GM18517 (cell line): ENCODE results near the gene WWC1.

ENCODE experiments used
- ATAC-seq: cut with Tn5 transposase; IDR thresholded peaks from one replicate; pipeline ENCODE4 v1.9.1; 2021; ENCODE audit warnings: mild to moderate bottlenecking, moderate library complexity; ENCODE audit not compliant: unreplicated experiment

The WWC1 gene

DNA sequence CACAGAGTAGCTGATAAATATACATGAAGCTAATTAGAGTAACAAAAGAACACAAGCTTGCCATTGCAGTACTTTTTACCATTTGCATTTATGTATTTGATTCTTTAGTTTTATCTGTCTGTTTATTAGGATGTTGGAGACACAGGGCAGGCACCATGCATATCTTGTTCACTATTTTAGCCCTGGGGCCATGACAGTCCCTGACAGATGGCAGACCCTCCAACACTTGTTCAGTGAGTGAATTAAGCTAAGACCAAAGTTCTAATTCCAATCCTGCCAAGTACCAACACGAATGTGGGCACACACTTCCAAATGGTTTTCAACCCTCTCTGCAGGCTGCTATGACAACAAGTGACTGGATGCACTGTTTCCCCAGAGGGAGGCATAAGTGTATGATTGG is 182.9 kb downstream of the WWC1 start:
- ATAC-seq, result no peak

DNA sequence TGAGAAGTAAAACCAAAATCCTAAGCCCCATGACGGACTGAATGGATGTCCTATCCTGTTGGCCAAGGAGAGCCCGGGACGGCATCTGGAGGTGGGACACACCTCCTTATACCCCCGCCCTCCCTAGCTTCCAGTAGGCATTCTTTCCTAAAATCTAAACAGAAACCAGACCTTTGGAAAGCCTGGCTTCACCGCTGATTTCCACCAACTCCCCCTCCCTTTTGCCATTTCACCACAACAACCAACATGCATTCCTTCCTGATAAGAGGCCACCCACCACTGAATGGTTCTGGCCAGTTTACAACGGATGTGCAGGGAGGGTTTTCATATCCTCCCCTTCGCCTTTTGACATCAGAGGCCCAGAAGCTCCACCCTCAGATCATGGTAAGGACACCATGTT is 185.6 kb downstream of the WWC1 start:
- no peak for ATAC-seq

GRCh38 chr5:168479166-168479565 is 187.7 kb downstream of the WWC1 start:
- no peak for ATAC-seq

DNA sequence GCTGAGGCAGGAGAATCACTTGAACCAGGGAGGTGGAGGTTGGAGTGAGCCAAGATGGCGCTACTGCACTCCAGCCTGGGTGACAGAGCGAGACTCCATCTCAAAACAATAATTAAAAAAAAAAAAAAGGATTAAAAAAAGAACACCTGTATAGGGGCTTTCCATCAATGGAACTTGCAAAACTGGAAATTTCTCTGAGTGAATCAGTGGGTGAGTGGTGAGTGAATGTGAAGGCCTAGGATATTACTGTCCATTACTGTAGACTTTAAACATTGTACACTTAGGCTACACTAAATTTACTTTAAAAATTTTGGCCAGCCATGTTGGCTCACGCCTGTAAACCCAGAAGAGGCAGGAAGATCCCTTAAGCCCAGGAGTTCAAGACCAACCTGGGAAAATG is 189.2 kb downstream of the WWC1 start:
- no peak for ATAC-seq

- peak; percentile 93 for ATAC-seq
Observed at GRCh38 chr5:168481330-168481788, 189.9 kb downstream of the WWC1 start.

GRCh38 chr5:168482361-168482760 is 190.9 kb downstream of the WWC1 start:
- ATAC-seq, result no peak

GRCh38 chr5:168486136-168486879 is 194.9 kb downstream of the WWC1 start, which contains the start of gene RARS1:
Gene RARS1, plus strand, starts transcription at chr5:168486471. Its CDS starts 28 bp downstream, at chr5:168486499.
- peak; percentile 85 for ATAC-seq

DNA sequence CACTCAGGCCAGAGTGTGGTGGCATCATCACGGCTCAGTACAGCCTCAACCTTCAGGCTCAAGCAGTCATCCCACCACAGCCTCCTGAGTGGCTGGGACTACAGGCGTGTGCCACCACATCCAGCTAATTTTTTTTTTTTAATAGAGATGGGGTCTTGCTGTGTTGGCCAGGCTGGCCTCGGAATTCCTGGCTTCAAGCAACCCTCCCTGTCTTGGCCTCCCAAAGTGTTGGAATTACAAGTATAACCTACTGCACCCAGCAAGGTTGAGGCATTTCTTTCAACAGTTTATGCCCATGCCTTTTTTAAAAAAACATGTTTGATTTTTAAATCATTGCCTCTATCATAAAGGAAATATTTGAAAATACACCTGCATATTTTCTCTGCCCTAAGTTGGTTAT is 197.6 kb downstream of the WWC1 start:
- ATAC-seq, result no peak

DNA sequence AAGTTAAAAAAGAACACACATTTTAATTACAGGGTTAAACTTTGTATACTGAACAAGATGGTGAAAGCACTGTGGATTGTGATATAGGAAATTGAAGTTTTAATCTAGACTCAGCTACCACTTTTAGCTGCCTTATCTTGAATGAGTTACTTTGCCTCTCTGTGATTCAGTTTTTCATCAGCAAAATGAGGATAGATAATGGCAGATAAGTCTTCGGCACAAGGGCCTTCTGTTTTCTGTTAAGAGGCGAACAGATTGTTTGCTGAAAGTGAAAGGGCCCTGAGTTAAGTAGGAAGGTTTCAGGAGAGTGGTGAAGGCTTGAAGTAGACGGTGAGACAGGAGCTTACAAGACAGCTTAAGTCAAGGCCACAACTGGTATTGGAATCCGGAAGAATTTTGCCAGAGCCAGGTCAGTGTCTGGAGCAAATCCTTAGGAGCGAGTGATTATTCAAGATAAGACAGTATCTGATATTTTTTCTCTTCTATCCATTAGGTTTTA is 202.7 kb downstream of the WWC1 start:
- no peak for ATAC-seq

DNA sequence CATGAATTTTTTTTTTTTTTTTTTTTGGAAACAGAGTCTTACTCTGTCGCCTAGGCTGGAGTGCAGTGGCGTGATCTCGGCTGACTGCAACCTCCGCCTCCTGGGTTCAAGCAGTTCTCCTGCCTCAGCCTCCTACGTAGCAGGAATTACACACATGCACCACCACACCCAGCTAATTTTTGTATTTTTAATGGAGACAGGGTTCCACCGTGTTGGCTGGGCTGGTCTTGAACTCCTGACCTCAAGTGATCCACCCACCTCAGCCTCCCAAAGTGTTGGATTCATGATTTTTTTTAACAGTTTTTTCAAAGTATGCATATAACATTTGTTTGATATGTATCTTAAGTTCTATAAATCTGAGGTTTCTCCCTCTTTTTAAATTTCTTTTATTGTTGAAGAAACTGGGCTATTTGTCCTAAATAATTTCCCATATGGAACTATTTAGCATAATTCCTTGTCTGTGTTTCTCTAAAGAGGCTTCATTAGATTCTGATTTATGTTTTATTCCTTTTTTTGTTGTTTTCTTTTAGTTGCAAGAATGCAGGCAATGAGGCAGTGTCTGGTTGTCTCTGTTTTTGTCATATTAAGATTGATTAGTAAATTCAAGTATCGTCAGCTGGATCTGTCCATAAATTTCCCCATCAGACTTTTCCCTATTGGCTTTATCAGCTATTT is 211.3 kb downstream of the WWC1 start:
- ATAC-seq, result no peak

DNA sequence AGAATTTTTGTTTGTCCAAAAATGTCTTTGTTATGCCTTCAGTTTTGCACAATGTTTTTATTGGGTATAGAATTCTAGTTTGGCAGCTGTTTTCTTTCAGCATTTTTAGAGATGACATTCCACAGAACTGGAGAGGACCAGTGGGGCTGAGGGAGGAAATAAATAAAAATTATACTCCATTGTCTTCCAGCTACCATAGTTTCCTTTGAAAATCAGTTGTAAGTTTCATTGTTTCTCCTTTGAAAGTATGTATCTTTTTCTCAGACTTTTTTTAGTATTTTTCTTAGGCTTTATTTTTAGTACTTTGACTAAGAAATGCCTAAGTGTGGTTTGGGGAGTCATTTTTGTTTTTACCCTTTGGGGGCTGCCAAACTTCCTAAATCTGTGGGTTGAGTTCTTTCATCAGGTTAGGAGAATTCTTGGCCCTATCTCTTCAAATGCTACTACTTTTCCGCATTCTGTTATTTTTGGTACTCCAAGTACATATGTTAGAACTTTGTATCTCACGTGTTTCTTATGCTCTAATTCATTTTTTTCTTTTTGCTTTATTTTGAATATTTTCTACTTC is 222.5 kb downstream of the WWC1 start:
- no peak for ATAC-seq
